HG02938 (cell line): ENCODE data around the gene TNFRSF25.
"Not testable (repeated sequence)": the region's sequence is repeated elsewhere in the genome, so short reads cannot be mapped to it uniquely, and the experiment has no call there.

ENCODE experiments used
- ATAC-seq: cut with Tn5 transposase; IDR thresholded peaks from one replicate; pipeline ENCODE4 v1.9.1; 2021; ENCODE audit warnings: mild to moderate bottlenecking, moderate library complexity; ENCODE audit not compliant: unreplicated experiment

The TNFRSF25 gene

DNA sequence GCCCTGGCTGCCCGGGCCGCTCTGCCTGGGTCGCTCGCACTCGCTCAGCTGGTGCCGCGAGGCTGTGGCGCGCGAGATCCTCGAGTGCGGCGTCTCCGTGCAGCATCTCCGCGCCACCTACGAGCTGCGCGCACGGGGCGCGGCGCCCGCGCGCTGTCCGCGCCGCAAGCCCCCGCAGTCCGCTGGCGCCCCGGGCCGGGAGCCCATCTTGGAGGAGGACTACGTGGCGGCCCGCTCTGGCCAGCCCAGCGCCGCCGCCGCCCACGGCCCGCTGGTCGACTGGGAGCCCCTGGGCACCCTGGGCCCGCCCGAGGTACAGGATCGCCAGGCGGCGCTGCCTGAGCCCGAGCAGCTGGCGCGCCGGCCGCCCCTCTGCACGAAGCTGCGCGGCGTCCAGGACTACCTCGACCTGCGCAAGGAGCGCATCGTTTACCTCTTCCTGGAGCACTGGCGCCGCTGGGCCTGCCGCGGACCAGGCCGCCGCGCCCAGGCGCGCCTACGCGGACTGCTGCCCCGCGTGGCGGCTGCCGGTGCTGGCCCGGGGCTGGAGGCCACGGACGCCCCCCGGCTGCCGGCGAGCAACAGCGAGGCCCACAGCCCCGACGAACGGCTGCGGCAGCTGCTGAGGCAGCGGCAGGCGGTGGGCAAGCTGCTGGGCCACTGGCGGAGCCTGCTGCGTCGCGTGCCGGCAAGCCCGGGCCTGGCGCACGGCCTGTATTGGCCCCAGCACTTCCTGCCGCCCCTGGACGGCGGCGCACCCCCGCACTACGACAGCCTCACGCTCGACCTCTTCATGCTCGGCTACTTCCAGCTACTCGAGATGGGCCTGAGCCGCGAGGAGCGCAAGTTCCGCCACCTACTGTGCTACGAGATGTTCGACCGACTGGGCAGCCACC is 10.9 kb downstream of the TNFRSF25 start:
- ATAC-seq: no peak

DNA sequence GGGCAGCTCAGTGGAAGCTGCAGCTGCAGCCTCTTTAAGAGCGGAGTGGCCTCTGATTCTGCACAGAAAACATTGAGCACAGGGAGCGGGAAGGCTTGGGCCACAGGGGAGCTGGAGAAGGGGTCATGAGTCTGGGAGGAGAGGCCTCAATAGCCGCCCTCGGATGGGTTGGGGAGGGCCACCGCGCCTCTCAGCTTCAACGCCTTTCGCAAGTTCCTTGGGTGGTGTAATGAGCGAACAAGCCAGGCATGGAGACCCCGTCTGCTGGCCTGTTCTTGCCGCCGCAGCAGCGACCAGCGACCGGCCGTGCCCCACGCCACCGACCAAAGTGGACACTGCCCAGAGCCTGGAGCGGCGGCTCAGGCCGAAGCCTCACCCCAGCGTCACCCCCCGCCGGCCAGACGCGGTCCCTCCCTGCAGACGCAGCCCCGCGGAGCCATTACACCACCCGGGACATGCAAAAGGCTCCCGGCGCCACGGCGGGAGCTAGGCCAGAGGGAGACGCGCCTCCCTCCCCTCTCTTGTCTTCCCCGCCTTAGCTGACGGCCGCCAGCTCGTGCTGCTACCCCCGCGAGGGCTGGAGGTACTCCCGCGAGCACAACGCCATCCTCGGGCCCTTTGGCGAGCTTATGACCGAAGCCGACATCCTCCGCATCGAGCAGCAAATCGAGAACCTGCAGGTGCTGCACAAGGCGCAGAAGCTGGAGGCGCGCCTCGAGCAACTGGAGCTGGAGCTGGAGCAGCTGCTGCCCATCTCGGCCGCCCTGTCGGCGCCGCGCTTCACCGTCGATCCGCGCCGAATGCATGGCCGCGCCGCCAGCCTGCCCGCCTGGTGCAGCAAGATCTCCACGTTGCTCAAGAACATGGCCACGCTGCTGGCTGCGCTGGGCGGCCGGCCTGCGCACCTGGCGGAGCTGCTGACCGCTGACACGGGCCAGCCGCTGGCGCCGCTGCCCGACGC is 11.8 kb downstream of the TNFRSF25 start:
- ATAC-seq: not testable (repeated sequence)

DNA sequence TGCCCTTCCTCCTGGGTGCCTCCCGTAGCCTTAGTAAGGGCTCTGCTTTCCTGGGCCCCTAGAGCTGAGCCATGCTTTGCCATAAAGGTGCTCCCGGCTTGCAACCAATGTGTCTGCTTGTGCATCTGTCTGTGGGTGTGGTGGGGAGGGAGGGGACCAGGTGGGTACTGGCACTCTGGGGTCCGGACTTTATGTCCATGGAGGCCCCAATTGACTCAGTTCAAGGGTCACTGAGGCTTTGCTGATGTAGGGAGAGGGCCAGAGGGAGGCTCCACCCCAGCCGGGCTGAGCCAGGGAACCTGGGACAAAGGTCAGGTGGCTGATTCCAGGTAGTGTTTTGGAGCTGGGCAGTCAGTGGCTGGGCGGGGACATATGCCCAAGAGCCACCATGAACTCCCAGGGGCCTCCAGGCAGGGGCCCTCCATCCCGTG is 15.0 kb downstream of the TNFRSF25 start:
- no peak for ATAC-seq

DNA sequence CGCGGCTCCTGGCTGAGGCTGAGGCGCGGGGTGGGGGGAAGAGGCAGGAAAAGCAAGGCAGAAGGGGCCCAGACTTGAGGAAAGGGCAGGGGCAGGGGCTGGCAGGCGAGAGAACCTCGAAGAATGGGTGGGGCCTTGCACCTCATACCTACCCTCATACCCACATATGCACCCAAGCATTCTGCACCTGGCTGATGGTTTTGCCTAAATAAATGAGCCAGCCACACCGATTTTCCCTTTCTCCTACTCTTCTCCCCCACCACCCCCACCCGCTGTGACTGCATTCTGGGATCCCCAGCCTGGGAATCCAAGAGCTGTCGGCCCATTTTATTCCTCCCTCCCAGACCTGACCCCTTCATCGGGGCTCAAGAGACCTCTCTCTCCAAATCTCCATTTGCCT is 15.5 kb downstream of the TNFRSF25 start:
- not testable (repeated sequence) for ATAC-seq

DNA sequence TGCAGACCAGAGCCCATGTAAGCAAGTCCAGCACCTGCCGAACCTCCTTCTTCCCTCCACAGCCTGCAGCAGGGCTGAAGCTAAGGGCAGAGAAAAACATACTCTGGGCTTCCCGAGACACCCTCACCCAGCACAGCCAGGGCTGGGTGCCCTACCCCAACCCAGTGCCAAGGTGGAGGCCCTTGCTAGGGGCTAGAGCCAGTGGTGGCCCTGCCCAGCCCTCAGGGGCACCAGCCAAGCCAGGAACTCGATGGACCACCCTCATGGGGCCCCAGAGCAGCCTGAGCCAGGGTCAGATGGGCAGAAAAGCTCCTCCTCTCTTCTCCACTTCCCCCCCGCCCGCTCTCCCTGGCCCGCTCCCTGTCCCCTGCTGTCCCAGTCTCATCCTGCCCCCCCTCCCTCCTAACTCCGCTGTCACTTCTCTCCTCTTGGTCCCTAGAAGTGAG is 15.9 kb downstream of the TNFRSF25 start:
- ATAC-seq: no peak

DNA sequence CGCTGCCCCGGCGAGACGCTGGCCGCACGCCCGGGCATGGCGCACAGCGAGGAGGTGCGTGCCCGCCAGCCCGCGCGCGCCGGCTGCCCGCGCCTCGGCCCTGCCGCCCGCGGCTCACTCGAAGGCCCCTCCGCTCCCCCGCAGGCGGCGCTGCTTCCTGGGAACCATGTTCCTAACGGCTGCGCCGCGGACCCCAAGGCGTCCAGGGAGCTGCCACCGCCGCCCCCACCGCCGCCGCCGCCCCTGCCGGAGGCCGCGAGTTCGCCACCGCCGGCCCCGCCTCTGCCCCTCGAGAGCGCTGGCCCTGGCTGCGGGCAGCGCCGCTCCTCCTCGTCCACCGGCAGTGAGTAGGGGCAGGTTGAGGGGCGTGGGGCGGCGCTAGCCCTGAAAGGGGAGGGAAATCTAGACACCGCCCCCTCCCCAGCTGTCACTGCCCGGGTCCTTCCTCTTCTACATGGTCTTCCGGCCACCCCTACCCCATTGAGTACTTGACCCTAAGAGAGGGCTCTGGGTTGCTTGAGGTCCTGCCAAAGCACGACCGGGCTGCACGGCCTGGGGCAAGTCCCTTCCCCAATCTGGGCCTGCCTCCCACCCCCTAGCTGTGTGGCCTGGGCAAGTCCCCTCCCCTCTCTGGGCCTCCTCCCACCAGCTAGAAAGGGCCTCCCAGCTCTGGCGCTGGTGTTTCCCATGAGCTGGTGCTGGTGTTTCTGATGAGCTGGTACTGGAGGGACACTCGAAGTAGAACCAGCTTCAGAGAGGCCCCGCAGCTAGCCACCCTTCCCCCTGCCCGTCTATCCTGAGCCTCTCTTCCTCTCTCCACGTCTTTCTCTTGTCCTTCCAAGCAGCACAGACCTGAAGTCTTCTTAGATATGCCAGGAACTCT is 17.0 kb downstream of the TNFRSF25 start:
- no peak for ATAC-seq

DNA sequence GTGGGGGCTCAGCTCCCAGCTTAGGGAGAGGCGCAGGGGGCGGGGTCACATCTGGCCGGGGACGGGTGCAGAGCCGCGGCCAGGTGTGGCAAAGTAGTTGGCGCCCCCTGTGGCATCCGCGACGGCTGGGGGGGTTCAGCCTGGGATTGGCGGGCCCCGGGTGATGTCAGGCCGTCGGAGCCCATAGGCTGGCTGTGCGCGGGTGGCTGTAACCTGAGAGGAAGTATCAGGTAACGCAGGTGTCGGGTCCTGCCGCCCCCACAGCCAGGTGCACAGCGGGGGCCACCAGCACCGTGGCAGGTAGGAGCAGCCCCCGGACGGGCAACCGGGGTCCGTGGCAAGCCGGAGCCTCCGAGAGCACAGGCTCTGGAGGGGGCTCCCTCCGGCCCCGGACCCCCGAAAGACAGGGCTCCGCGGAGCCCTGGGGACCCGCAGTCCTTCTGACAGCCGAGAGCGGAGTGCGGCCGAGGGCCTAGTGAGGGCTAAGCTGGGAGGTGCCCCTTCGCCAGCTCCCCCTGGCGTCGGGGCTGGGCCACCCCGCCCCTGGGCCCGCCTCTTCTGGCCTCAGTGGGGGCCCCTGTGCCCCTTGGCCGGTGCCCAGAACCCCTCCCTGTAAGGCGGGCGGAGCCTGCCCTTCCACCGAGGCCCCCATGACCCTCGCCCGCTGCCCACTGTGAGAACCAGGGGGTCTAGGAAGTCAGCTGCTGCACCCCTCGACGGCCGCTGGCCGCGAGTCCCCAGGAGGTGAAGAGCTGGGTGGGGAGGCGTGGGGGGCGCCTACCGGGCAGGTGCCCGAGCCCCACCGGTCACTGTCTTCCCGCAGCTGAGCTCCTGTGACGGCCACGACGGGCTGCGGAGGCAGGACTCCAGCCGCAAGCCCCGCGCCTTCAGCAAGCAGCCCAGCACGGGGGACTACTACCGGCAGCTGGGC is 17.9 kb downstream of the TNFRSF25 start:
- no peak for ATAC-seq

DNA sequence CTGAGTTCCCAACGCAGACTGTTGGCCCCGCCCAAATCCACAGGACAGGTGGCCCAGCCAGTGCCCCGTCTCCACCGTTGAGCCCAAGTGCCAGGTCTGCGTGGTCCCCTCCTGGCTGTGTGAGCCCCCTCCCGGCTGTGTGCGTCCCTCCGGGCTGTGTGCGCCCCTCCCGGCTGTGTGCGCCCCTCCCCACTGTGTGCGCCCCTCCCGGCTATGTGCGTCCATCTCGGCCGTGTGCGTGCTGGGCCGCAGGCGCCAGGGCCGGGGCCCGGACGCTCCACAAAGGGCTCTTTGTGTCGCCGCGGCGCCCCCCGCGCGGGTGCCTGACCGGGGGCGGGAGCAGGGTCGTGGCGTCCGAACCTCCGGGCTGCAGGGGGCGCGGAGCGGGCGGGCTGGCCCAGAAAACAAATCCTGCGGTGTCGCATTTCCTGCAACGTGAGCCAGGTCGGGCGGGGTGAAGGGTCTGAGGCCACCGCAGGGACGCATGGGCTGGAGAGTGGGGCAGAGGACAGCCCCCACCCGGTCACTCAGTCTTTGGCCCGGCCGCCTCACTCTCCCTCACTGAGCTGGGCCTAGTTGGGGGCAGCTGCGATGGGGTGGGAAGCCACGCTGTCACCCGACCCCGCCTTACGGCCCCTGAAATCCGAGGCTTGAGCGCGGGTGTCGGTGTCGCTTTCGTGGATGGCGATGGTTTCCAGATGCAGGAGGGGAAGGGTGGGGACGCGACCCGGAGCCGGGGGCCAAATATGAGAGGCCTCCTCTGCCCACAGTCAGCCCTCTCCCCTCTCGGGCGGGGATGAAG is 18.8 kb downstream of the TNFRSF25 start:
- no peak for ATAC-seq

DNA sequence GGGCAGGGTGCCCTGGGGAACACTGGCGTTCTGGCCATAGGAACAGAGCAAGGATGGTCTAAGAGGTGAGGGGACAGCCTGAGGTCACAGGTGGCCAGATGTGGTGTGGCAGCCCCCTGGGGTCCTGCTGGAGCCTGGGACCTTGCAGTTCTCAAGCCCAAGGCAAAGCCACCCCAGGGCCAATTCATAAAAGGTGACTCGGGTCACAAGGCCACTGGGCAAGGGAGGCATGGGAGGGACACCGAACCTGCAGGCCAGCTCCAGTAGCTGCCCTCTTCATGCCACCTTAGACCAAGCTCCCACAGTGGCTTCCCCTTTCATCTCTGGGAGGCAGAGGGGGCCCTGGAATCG is 19.3 kb downstream of the TNFRSF25 start:
- no peak for ATAC-seq

DNA sequence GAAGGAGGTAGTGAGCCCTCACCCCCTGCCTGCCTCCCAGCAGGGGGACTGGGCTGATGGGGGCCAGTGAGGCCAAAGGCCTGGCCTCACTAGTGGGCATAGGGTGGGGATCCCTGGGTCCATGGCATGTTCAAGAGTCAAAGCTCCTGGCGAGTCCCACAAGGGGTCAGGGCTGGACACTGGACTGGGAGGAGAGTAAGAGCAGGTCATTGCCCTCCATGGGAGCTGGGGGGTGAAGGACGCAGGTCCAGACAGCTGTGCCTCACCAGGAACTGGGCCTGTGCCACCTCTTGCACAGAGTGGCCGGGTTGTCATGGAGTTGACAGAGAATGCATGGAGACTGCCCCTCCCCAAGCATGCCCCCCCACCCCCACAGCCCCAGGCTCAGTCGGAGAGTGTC is 20.0 kb downstream of the TNFRSF25 start:
- ATAC-seq: not testable (repeated sequence)

DNA sequence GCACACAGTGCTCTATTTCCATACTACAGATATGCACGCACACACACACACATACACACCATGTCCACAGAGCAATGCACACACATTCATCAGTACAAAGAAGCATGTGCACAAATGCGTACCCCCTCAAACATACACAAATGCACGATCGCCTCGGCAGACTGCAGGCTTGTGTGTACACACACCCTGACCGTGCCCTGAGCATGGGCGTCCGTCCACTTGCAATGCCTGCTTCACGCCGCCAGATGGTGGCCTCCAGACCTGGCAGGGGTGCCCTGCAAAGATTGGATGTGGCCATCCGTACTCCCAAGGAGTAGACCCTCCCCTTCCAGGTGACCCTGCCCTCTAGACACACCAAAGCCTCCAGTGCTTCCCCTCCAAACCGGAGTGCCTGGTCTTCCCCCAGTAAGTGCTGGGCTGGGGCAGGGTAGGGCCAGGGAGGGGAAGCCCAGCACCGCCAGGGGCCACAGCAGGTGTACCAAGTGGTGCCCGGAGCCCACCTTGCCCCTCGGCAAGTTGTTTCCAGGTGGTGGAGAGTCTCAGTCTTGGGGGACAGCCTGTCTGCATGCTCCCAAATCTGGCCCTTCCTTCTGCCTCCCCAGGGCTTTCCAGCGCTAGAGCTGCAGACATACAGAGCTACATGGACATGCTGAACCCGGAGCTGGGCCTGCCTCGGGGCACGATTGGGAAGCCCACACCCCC is 20.8 kb downstream of the TNFRSF25 start:
- no peak for ATAC-seq

DNA sequence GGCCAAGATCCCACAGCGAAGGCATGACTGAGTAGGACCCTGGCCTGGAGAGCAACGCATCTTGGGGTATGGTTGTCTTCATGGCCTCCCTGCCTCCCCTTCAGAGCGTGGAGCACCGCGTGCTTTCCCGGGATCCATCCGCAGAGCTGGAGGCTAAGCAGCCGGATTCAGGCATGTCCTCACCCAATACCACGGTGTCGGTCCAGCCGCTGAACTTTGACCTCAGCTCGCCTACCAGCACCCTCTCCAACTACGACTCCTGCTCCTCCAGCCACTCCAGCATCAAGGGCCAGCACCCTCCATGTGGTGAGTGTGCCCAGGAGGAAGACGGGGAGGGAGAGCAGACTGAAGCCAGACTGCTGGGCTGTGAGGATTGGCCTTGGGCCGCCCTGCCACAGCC is 21.6 kb downstream of the TNFRSF25 start:
- no peak for ATAC-seq

DNA sequence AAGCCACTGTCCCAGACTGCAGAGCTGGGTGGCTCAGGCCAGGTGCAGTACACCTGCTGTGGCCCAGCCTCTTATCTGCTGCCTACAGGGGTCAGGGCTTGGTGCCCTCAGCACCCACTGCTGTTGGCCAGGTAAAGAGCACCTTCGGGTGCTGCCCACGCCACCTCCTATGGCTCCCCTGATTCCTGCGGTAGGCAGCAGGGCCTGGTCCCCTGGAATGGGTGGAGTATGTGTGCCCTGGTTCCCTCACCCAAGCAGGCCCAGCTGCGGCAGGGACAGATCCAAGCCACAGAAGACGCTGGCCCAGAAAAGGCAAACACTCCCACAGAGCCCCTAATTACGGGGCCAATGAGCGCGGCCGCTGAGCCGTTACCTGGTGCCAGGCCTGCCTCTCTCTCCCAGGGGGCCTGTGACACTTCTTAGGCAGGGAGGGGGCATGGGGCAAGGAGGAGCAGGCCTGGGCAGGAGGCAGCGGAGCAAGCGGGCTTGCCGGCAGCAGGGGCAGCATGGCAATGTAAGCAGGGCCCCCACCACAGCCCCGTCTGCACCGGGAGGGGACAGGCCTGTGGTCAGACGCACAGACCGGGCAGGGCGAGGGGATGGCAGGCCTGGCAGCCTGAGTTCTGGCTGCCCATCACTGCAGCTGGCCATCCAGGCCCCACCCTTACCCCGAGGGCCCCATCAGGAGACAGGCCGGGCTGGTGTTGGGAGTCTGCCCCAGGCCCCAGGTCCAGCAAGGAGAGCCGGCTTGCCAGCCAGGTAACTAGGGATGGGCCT is 22.4 kb downstream of the TNFRSF25 start:
- ATAC-seq: no peak

DNA sequence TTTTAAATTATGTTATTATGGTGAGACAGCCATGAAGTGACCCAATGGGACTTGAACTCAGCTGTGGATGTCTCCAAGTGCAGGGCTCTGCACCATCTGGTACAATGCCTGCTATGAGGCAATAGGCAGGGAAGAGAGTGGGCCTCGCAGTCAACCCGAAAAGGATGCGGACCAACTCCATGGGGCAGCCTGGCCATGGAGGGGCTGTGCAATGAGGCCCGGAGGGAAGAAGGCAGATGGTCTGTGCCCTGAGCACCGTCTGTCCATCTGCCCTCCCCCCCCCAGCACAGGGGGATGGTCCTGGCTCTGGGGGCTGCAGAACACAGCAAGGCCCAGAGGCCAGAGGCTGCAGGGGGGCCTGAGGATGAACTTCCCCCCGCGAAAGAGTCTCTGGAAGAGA is 24.4 kb downstream of the TNFRSF25 start:
- ATAC-seq: no peak

DNA sequence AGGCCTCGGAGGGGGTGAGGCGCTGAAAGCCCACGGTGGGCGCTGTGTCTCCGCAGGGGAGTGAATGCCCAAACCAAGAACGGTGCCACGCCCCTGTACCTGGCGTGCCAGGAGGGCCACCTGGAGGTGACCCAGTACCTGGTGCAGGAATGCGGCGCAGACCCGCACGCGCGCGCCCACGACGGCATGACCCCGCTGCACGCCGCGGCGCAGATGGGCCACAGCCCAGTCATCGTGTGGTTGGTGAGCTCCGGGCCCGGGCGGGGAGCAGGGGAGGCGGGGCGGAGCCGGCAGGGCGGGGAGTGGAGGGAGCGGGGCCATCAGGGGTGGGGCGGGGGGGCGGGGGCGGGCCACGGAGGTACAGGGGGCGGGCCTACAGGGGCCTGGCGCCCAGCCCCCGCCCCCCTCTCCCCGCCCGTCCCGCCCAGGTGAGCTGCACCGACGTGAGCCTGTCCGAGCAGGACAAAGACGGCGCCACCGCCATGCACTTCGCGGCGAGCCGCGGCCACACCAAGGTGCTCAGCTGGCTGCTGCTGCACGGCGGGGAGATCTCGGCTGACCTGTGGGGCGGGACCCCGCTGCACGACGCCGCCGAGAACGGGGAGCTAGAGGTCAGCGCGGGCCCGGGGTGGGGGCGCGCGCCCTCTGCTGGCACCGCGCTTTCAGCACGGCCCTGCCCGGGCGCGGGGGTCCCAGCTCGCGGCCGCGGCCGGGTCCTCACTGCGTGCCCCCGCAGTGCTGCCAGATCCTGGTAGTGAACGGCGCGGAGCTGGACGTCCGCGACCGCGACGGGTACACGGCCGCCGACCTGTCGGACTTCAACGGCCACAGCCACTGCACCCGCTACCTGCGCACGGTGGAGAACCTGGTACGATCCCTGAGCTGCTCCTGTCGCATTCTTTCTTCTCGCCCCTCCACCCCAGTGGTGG is 25.5 kb downstream of the TNFRSF25 start:
- ATAC-seq: no peak

DNA sequence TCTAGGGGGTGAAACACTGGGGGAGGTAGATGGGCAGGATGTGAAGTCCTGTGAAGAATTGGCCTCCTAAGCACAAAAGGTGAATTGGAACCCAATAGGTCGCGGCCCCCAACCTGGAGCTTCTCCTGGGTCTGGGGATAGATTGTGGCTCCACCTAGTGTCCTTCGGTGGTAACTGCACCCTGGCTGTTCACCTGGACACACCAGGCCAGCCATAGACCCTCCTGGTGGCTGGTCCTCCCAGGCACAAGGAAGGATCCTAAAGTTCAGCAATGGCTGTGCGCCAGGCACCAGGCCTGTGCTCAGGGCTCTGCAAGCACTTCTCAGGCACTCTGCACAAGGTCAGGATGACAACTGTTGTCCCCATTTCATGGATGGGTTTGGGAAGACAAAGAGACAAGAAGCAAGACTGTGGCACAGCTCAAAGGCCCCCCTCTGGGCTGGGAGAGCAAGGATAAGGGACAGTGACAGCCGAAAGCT is 27.9 kb downstream of the TNFRSF25 start:
- no peak for ATAC-seq
